Hindlimb muscle (tissue), 1 donor: ENCODE measurements around the gene ELOVL5. TPM values are rescaled to one million over a fixed set of nuclear protein-coding genes. Genes with fewer than 3 reads are reported as not detected.
"Not testable (repeated sequence)": the region's sequence is repeated elsewhere in the genome, so short reads cannot be mapped to it uniquely, and the experiment has no call there.

Experiments used
- DNase-seq: peaks from one replicate; pipeline ENCODE4 v3.0.0-alpha.2; 2013
- polyA plus RNA-seq: library from polyadenylated mRNA; unstranded; fragments of 120-200 nt; gene quantifications from one replicate; pipeline ENCODE4 v1.2.1, GENCODE V29; 2013; ENCODE audit not compliant: insufficient read length

Gene ELOVL5
- polyA plus RNA-seq, 1 donor: 32.1 TPM

DNA sequence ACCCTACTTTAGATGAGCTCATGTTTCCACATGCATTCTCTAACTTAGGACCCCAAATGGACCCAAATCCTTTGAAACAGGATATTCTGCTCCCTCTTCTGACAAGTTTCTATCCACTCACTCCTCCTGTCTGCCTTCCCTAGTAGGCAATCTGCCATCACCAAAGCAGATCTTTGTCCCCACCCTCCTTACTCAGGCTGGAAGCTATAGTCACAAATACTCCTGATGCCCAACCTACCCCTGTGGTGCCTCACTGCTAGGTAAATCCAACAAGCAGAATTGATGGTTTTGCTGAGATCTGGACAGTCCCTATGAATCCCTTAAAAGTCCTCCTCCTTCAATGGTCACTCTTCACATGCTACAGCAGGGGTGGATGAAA lies 21.7 kb downstream of the ELOVL5 start:
- no peak for DNase-seq

DNA sequence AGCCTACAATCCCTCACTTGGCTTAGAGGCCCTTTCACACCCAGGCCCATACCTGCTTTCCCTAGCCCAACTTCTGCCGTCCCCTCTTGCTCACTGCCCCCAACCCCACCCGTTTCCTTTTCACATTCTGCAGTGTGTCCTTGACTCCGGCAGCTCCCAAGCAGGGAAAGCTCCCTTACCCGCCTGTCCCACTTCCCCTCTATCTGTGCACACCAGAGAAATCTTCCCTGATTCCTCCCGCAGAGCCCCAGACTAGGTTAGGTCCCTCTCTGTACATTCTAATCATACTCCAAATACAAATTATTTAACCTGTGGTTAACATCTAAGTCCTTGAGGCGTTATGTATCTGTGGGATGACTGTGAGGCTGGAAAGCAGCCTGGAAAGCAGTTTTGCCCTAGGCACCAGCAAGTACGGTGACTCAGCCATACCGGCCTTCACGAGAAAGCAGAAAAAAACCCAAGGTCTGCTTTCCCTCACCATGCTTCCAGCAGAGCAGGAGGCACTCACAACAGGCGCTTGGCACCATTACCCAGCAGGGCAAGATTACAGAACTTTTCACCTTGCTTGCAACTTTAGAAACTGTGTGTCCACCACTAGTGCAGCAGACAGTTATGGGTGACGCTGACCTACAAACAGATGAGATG lies 22.3 kb downstream of the ELOVL5 start:
- no peak for DNase-seq

DNA sequence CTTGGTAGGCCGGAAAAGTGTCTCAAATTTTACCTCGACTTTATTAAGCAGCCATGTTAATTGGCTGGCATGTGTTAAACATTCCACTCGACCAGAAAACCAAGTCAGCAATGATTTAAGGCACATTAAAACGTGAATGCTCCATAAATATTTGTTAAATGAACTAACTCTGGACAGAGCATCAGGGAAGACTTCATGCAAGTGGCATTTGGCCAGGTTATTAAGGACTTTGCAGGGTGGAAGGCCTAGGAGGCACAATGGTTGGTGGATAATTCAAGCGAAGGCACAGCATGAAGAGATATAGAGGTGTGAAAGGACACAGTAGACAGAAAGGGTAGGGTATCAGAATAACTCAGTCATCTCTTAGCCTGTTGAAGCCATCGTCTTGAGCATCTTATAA lies 23.0 kb downstream of the ELOVL5 start:
- DNase-seq: no peak

DNA sequence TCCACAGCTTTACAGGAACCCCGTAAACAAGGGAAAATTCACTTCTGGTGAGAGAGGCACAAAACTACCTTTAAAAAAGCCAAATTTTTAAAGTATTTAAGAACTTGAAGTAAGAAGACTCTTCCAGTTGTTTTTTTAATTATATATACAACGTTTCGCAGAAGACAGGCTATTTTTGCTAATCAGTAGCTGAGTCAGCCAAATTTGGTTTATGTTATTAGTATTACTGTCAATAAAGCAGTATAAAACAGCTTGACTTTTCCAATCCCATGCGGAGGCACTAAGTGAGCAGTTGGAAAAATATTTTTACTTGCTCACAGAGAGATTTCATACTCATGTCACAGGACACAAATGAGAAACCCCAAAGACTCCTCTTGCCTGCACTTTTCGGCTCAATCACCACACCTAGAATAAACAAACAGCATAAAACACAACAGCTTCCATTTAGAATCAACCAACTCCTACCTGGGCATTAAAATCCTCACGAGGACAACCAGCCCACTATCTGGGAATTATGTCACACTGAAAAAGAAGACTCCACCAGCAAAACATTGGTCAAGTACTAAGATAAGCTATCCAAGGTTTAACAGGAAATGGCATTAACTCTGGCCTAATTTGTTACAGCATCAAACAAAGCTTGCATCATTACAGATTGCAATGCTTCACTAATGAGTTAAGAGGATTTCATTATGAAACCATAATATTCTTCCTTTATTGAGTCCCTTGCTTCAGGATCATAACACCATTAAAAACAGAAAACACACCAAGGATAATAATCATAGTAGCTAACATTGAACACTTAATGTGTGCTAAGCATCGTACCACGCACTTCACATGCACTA lies 26.3 kb downstream of the ELOVL5 start:
- DNase-seq: no peak

DNA sequence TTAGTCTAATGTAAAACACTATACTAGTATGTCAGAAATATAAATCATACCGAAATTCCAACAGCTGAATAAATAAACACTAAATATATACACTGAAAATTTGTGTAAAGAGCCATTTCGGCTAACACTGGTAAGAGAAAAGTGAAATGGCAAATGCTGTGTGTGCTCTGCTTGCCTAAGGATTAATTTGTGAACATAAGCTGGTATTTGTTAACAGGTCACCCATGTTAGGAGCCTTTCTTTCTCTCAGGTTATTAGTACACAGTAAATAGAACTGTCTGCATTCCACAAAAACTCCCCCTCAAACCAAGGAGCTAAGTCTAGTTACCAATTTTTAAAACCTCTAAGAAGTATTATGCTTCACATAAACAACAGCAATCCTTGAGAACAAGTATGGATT lies 27.0 kb downstream of the ELOVL5 start:
- no peak for DNase-seq

DNA sequence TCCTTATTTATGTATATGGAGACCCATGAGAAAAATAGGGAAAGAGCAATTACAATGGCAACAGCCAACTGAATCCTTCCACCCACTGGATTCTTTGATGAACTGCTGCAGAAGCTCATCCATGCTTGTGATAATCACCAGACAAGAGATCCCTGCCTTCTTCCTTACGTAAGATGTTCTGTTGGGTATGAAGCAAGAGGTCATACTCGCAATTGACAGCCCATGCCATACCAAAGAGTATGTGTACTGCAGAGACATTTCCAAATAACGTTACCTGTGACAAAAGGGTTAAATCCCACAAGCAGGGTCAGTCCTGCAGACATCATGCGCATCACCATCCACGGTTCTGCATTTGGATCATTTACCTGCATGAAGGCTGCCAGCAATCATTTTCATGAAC lies 27.8 kb downstream of the ELOVL5 start:
- DNase-seq: no peak

DNA sequence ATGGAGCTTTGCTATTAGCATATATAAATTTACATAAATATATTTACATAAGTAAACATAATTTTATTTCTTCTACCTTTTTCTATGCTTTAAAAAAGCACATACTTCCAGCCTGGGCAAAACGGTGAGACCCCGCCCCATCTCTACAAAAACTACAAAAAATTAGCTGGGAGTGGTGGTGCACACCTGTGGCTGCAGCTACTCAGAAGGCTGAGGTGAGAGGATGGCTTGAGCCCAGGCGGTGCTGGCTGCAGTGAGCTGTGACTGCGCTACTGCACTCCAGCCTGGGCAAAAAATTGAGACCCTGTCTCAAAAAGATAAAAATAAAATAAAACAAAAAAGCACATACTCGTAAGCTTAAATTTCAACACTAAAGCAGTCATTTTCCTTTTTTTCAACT lies 30.3 kb downstream of the ELOVL5 start:
- no peak for DNase-seq

DNA sequence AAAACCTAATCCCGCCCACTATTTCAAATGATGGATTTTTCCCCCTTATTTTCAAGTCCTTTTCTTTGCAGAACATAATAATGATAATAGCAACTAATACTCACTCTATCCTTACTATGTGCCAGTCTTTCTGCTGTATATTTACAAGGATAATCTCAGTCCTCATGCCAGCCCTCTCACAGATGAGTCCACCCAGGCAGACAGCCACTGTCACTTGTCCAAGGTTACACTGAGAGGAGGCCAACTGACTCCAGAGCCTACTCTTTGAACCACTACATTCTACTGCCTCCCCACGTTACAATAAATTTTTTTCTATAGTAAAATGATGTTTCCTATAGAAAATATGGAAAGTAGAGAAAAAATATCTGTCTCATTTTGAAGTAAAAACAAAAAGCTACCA lies 30.9 kb downstream of the ELOVL5 start:
- no peak for DNase-seq

DNA sequence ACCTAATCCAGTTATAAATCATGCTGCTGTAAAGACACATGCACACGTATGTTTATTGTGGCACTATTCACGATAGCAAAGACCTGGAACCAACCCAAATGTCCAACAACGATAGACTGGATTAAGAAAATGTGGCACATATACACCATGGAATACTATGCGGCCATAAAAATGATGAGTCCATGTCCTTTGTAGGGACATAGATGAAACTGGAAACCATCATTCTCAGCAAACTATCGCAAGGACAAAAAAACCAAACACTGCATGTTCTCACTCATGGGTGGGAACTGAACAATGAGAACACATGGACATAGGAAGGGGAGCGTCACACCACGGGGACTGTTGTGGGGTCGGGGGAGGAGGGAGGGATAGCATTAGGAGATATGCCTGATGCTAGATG lies 31.5 kb downstream of the ELOVL5 start:
- DNase-seq: not testable (repeated sequence)

DNA sequence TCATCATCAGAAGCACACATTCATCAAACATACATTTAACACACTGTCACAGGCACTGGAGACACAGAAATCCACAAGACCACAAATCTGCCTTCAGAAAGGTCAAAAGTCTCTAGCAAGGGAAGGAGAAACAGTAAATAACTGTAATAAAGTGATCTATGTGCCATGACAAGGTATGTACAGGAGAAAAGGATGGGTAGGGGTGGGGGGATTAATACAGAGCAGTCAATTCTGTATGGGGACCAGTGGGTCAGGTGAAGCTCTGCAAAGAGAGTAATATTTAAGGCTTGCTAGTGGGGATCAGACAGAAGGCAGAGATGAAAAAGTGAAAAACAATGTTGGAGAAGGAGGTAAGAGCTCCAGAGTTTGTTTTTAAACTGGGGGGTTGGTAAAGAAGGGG lies 32.6 kb downstream of the ELOVL5 start:
- no peak for DNase-seq

DNA sequence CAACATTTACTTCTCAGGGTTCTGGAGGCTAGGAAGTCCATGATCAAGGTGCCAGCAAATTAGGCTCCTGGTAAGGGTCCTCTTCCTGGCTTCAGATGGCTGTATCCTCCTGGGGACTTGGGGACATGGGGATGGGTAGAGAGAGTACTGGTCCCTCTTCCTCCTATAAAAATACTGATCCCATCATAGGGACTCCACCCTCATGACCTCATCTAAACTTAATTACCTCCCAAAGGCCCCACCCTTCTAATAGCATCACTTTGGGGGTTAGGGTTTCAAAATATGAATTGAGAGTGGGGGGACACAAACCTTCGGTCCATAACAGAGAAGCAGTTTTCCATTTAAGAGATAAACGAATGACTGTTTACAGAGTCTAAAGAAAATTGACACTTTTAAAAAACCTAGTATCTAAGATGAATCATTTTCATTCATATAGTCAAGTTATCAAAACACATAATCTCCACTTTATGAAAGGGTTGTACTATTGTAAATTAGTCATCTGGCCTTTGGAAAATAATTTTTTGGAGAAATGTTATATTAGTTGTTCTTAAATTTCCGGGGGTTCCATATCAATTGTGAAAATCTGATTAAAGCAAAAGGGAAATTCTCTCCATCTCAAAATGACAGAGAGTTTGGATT lies 33.5 kb downstream of the ELOVL5 start:
- DNase-seq: no peak

DNA sequence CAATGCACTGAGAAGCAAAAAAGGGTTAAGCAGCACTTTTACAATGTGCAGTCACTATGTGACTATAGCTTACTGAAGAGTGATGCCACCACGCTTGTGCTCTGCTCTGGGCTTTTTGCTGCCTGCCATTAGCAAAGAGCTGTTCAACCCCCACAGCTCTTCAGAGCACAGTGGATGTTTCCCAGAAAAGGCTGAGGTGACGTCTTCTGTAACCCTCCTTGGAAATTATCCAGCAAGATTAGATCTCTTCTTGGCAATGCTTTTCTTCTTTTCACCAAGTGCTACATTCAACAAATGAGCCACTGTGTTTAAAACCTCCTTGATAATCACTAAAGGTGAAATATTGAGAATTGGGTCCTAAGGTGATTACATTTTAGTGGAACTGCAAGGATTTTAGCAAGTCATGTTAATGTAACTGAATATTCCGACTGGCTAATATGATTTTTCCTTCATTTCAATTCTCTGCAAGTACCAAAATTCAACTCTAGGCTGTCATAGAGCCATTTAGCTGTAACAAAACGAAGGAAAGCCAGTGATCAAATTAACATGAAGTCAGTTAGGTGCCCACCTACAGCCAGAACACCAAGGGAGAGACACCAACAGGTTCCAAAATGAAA lies 34.9 kb downstream of the ELOVL5 start:
- no peak for DNase-seq

DNA sequence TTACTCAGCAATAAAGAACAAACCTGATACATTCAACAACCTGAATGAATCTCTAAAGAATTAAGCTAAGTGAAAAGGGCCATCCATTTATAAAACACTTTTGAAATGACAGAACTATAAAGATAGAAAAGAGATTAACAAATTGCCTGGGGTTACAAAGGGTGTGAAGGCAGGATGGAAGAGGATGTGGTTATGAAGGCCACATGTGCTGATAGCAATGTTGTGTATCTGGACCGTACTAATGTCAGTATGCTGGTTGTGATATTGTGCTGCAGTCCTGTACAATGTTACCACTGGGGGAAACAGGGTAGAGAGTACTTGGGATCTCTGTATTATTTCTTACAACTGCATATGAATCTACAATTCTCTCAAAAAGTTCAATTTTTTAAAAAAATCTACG lies 36.4 kb downstream of the ELOVL5 start:
- no peak for DNase-seq

DNA sequence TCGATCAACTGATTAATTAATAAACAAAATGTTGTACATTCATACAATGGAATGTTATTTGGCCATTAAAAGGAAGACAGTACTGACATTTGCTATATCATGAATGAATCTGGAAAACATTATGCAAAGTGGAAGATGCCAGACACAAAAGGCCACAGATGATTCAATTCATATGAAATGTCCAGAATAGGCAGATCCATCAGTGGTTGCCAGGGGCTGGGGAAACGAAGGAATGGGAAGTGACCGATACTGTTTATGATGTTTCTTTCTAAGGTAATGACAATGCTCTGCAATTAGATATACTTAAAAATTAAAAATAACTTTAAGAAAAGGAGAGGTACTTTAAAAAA lies 37.2 kb downstream of the ELOVL5 start:
- DNase-seq: no peak

DNA sequence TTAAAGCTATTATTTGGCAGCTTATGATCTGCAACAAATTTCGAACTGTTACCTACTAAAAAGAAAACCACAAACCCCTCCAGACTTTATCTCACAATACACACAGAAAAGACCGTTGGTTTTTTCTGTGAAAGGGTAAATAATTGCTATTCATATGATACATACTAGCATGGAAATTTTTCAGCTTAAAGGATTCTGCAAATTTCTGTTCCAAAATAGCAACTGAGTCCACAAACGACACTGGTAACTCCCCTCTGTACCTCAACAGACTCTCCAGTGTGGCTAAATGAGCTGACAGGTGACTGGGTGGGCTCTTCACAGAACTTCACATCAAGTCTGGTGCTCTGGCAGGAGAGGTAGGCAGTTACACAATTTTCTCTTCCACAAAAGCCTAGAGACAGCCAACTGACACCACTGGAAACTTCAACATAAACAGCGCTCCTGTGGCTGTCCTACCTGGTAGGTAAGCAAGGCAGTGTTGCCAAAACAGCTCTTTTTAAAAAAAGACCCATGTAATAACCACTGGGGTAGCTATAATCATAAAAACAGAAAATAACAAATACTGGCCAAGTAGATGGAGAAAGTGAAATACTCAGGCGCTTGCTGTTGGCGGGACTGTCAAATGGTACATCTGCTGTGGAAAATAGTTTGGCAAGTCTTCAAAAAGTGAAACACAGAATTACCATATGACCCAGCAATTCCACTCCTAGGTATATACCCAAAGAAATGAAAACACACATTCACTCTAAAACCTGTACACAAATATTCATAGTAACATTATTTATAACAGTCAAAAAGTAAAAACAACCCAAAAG lies 37.8 kb downstream of the ELOVL5 start:
- DNase-seq: no peak

DNA sequence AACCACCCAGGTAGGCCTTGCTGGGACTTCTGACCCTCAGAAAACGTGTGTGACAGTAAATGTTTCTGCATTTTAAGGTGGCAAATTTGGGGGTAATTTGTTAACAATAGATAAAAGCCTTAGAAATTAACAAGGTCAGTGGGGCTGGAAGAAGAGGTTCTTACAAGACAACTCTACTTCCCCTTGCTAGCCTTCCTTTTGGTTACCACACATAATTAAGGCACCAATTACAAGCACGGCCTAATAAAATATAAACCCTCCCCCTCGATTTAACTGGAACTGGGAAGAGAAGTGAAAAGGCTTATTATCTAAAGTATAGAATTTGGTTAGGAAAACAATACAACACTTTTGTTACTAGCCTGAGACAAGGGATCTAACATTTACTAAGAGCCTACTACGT lies 38.8 kb downstream of the ELOVL5 start:
- no peak for DNase-seq

DNA sequence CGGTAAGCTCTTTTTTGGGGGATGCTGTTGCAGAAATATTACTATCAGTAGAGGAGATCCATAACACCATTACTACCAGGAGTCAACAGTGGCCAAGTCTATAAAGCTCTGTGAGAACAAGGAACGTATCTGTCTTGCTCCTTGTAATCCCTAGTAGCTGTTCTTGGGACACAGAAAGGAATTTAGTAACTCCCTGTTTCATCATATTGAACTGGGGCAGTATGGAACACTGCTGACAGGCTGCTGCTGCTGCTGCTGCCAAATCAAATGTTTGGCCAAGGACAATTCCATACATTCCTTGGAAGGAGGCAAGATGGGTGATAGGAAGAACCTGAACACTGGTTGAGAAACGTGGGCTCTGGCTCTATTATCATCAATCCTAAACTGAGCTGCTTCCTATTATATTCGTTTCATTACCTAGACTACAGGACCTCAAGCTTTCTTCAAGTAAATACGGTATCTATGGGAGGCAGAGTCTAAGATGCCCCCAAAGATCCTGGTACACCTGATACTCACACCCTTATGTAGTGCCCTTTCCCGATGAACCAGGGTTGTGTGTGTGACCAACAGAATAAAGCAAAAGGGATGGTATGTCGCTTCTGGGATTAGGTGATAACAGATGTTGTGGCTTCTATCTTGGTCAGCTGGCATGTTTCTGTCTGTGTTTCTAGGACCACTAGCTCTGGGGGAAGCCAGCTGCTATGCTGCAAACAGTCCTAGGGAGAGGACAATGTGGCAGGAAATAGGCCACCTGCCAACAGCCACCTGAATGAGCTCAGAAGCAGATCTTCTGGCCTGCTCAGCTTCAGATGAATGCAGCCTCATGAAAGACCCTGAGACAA lies 39.5 kb downstream of the ELOVL5 start:
- DNase-seq: no peak

DNA sequence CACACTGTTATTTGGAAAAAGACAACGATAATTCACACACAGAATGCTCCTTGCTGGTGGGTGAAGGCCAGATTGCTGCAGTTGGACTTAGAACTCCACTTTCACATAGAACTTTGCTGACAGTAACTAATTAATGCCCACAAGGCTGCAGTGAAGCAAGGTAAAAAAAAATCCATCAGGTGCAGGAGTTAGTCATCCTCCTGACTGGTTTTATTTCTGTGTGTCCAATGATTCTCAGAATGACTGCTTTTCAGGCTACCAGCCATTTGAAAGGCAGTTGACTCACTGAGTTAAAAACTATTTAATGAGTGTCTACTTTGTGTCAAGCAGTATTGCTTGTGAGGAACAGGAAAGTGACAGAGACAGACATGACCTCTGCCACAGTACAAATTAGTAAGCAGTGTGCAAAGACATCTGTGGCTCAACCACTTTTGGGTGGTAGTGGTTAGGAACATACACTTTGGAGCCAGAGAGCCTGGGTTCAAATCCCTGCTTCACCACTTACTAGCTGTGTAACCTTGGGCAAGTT lies 41.9 kb downstream of the ELOVL5 start:
- no peak for DNase-seq

DNA sequence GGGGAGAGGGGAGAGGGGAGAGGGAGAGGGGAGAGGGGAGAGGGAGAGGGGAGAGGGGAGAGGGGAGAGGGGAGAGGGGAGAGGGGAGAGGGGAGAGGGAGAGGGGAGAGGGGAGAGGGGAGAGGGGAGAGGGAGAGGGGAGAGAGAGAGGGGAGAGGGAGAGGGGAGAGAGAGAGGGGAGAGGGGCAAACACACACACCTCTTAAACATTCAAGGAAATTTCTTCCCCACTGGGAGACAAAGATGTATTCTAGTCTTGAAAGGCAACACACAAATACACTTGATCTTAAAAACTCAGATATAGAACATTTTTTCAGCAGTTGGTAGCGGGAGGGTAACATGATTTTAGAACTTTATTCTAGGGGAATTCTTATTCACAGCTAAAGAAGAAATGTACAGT lies 42.5 kb downstream of the ELOVL5 start:
- not testable (repeated sequence) for DNase-seq

DNA sequence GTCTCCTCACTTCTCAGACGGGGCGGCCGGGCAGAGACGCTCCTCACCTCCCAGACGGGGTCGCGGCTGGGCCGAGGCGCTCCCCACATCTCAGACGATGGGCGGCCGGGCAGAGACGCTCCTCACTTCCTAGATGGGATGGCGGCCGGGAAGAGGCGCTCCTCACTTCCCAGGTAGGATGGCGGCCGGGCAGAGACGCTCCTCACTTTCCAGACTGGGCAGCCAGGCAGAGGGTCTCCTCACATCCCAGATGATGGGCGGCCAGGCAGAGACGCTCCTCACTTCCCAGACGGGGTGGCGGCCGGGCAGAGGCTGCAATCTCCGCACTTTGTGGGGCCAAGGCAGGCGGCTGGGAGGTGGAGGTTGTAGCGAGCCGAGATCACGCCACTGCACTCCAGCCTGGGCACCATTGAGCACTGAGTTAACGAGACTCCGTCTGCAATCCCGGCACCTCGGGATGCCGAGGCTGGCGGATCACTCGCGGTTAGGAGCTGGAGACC lies 43.2 kb downstream of the ELOVL5 start:
- not testable (repeated sequence) for DNase-seq

DNA sequence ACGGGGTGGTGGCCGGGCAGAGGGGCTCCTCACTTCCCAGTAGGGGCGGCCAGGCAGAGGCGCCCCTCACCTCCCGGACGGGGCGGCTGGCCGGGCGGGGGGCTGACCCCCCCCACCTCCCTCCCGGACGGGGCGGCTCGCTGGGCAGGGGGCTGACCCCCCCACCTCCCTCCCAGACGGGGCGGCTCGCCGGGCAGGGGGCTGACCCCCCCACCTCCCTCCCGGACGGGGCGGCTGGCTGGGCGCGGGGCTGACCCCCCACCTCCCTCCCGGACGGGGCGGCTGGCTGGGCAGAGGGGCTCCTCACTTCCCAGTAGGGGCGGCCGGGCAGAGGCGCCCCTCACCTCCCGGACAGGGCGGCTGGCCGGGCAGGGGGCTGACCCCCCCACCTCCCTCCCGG lies 43.8 kb downstream of the ELOVL5 start:
- not testable (repeated sequence) for DNase-seq
